ENCODE data around the gene MTG1. TPM values are rescaled to one million over a fixed set of nuclear protein-coding genes. Genes with fewer than 3 reads are reported as not detected.

MTG1 gene
- polyA plus RNA-seq, 3 donors, result 13.0 to 45.8 (median 17.1) TPM

GRCh38 chr10:133403784-133404183 lies 9.8 kb downstream of the MTG1 start:
- Histone ChIP-seq H3K79me2 (ENCODE audit: insufficient read depth, low read length) (peaks cover 3% of the 10 kb centered on the region), H2AFZ (ENCODE audit: insufficient read depth, low read depth, low read length, poor library complexity, severe bottlenecking) (no peak overlapping the region), H3K9me3 (replicated peaks in 1 of 2; ENCODE audit: control insufficient read depth in 1 of 2, insufficient read depth in 1 of 2, low read length in 2 of 2) (no peaks in the 10 kb centered on the region), H4K20me1 (ENCODE audit: insufficient read depth, low read length) (no peaks in the 10 kb centered on the region), H3K36me3 (replicated peaks in 1 of 2; ENCODE audit: control insufficient read depth in 1 of 2, insufficient read depth in 2 of 2, low read length in 2 of 2) (peaks cover 35 to 95% of the 10 kb centered on the region in 2 donors), H3K27me3 (ENCODE audit: control insufficient read depth in 2 of 2, insufficient read depth in 2 of 2, low read length in 2 of 2) (no peaks in the 10 kb centered on the region), H3K4me1 (ENCODE audit: control insufficient read depth in 1 of 2, insufficient read depth in 2 of 2, low read length in 2 of 2) (no peaks in the 10 kb centered on the region), H3K4me2 (replicated peaks; ENCODE audit: extremely low read depth, low read length, poor library complexity, severe bottlenecking) (no peak overlapping the region), H3K27ac (ENCODE audit: low read depth in 1 of 2, low read length in 2 of 2) (no peak overlapping the region), H3K4me3 (replicated peaks in 1 of 3; ENCODE audit: low read depth in 2 of 3, low read length in 3 of 3) (no peak overlapping the region), H3K9ac (ENCODE audit: insufficient read depth, low read length, poor library complexity, severe bottlenecking) (no peak overlapping the region)
- 96% methylated on average over 4 of the region's 5 CpGs for WGBS (ENCODE audit: insufficient coverage)
- Mint-ChIP-seq H3K9me3 (peaks cover 0 to 6% (median 3%) of the 10 kb centered on the region in 7 donors), H3K4me1 (peaks cover 1% of the 10 kb centered on the region), H3K27me3 (ENCODE audit: low read depth in 3 of 3) (no peaks in the 10 kb centered on the region), H3K4me3 (no peak overlapping the region), H3K36me3 (peaks cover 76 to 92% of the 10 kb centered on the region in 2 donors), H3K27ac (no peak overlapping the region)
- TF ChIP-seq, protein P1, sequence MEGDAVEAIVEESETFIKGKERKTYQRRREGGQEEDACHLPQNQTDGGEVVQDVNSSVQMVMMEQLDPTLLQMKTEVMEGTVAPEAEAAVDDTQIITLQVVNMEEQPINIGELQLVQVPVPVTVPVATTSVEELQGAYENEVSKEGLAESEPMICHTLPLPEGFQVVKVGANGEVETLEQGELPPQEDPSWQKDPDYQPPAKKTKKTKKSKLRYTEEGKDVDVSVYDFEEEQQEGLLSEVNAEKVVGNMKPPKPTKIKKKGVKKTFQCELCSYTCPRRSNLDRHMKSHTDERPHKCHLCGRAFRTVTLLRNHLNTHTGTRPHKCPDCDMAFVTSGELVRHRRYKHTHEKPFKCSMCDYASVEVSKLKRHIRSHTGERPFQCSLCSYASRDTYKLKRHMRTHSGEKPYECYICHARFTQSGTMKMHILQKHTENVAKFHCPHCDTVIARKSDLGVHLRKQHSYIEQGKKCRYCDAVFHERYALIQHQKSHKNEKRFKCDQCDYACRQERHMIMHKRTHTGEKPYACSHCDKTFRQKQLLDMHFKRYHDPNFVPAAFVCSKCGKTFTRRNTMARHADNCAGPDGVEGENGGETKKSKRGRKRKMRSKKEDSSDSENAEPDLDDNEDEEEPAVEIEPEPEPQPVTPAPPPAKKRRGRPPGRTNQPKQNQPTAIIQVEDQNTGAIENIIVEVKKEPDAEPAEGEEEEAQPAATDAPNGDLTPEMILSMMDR (IDR thresholded peaks at IDR 0.05), result no peak
- intact Hi-C loops (cut with micrococcal nuclease), result no loop called here
- no peak for DNase-seq

- no peak for DNase-seq
- H3K27ac ChIP-seq (ENCODE audit: low read depth in 1 of 2, low read length in 2 of 2), result no peak overlapping the region
- H3K36me3 Mint-ChIP-seq, result peaks cover 77 to 93% of the 10 kb centered on the region in 2 donors
- no peak overlapping the region for H3K4me2 ChIP-seq (replicated peaks; ENCODE audit: extremely low read depth, low read length, poor library complexity, severe bottlenecking)
- no peak overlapping the region for H3K4me3 Mint-ChIP-seq
- H3K9ac ChIP-seq (ENCODE audit: insufficient read depth, low read length, poor library complexity, severe bottlenecking), result no peak overlapping the region
- no peak overlapping the region for H3K27ac Mint-ChIP-seq
- TF ChIP-seq, protein P1 (IDR thresholded peaks at IDR 0.05), result no peak
- 100% methylated on average over 1 of the region's 2 CpGs for WGBS (ENCODE audit: insufficient coverage)
- no peaks in the 10 kb centered on the region for H3K4me1 ChIP-seq (ENCODE audit: control insufficient read depth in 1 of 2, insufficient read depth in 2 of 2, low read length in 2 of 2)
- H3K79me2 ChIP-seq (ENCODE audit: insufficient read depth, low read length), result peaks cover 7% of the 10 kb centered on the region
- H3K4me3 ChIP-seq (replicated peaks in 1 of 3; ENCODE audit: low read depth in 2 of 3, low read length in 3 of 3), result no peak overlapping the region
- peaks cover 40 to 95% of the 10 kb centered on the region in 2 donors for H3K36me3 ChIP-seq (replicated peaks in 1 of 2; ENCODE audit: control insufficient read depth in 1 of 2, insufficient read depth in 2 of 2, low read length in 2 of 2)
- H4K20me1 ChIP-seq (ENCODE audit: insufficient read depth, low read length), result no peaks in the 10 kb centered on the region
- intact Hi-C loops (cut with micrococcal nuclease), result no loop called here
- peaks cover 5 to 13% (median 7%) of the 10 kb centered on the region in 7 donors for H3K9me3 Mint-ChIP-seq
- H3K27me3 Mint-ChIP-seq (ENCODE audit: low read depth in 3 of 3), result no peaks in the 10 kb centered on the region
- peaks cover 2 to 4% of the 10 kb centered on the region in 2 donors for H3K9me3 ChIP-seq (replicated peaks in 1 of 2; ENCODE audit: control insufficient read depth in 1 of 2, insufficient read depth in 1 of 2, low read length in 2 of 2)
- no peaks in the 10 kb centered on the region for H3K27me3 ChIP-seq (ENCODE audit: control insufficient read depth in 2 of 2, insufficient read depth in 2 of 2, low read length in 2 of 2)
- no peak overlapping the region for H2AFZ ChIP-seq (ENCODE audit: insufficient read depth, low read depth, low read length, poor library complexity, severe bottlenecking)
- peaks cover 1% of the 10 kb centered on the region for H3K4me1 Mint-ChIP-seq
These were observed 11.3 kb downstream of the MTG1 start for GRCh38 chr10:133405272-133405671.

Data from CD14-positive monocyte (primary cell).